ENCODE measurements around the gene NAA80. TPM values are rescaled to one million over a fixed set of nuclear protein-coding genes. Genes with fewer than 3 reads are reported as not detected.
A peak's percentile ranks its signal among the peaks of the same experiment; 100 is the strongest.

The NAA80 gene
- total RNA-seq, 3 donors from 2014 or later (not counting 1 experiment from before 2014, with no cell fraction given): 22.2 to 30.3 (median 29.6) TPM

- no peak overlapping the region for H3K4me3 Mint-ChIP-seq
- peaks cover 26% of the 10 kb centered on the region for H3K36me3 ChIP-seq (ENCODE audit: control insufficient read depth, insufficient read depth, low read length)
- ATAC-seq (no peak), DNase-seq (no peak)
- peaks cover 0 to 3% of the 10 kb centered on the region in 2 donors for H3K27me3 Mint-ChIP-seq (ENCODE audit: low read depth in 2 of 2)
- whole genome bisulfite sequencing (ENCODE audit: insufficient coverage): 92% methylated on average over 1 of the region's 2 CpGs
- H3K4me1 ChIP-seq (ENCODE audit: control insufficient read depth, insufficient read depth, low read length): peaks cover 19% of the 10 kb centered on the region
- H3K4me3 ChIP-seq (ENCODE audit: low read length): no peak overlapping the region
- intact Hi-C loops (cut with micrococcal nuclease): no loop called here
- no peaks in the 10 kb centered on the region for H3K27me3 ChIP-seq (ENCODE audit: control insufficient read depth, insufficient read depth, low read length)
- no peak for TF ChIP-seq CTCF (IDR thresholded peaks at IDR 0.05)
- no peaks in the 10 kb centered on the region for H3K36me3 Mint-ChIP-seq
- H3K9me3 ChIP-seq (ENCODE audit: control insufficient read depth, insufficient read depth, low read length): no peaks in the 10 kb centered on the region
- H3K9me3 Mint-ChIP-seq: no peaks in the 10 kb centered on the region
- peak overlapping the region in 1 of 2 donors; percentile 84 for H3K27ac Mint-ChIP-seq
- H3K4me1 Mint-ChIP-seq: peaks cover 5 to 15% of the 10 kb centered on the region in 2 donors
- H3K27ac ChIP-seq (ENCODE audit: low read length): no peak overlapping the region
Observed at GRCh38 chr3:50261505-50261904, 37.7 kb downstream of the NAA80 start.

GRCh38 chr3:50260942-50261441 lies 38.2 kb downstream of the NAA80 start:
- no peaks in the 10 kb centered on the region for H3K9me3 ChIP-seq (ENCODE audit: control insufficient read depth, insufficient read depth, low read length)
- H3K4me1 ChIP-seq (ENCODE audit: control insufficient read depth, insufficient read depth, low read length): peaks cover 19% of the 10 kb centered on the region
- 92% methylated on average over 5 of the region's 5 CpGs for WGBS (ENCODE audit: insufficient coverage)
- intact Hi-C loops (cut with micrococcal nuclease): loop anchor here (1.0 kb wide), 3 partner anchors 15 to 34 kb away; partner anchors contain the start of gene IFRD2
- H3K36me3 ChIP-seq (ENCODE audit: control insufficient read depth, insufficient read depth, low read length): peaks cover 31% of the 10 kb centered on the region
- H3K27me3 Mint-ChIP-seq (ENCODE audit: low read depth in 2 of 2): peaks cover 0 to 3% of the 10 kb centered on the region in 2 donors
- no peak overlapping the region for H3K4me3 ChIP-seq (ENCODE audit: low read length)
- ATAC-seq (no peak), DNase-seq (no peak)
- no peaks in the 10 kb centered on the region for H3K27me3 ChIP-seq (ENCODE audit: control insufficient read depth, insufficient read depth, low read length)
- no peak overlapping the region for H3K4me3 Mint-ChIP-seq
- H3K36me3 Mint-ChIP-seq: no peaks in the 10 kb centered on the region
- peak overlapping the region in 1 of 2 donors; percentile 84 for H3K27ac Mint-ChIP-seq
- H3K4me1 Mint-ChIP-seq: peaks cover 5 to 16% of the 10 kb centered on the region in 2 donors
- TF ChIP-seq CTCF (IDR thresholded peaks at IDR 0.05): no peak
- H3K9me3 Mint-ChIP-seq: no peaks in the 10 kb centered on the region
- H3K27ac ChIP-seq (ENCODE audit: low read length): no peak overlapping the region

GRCh38 chr3:50260027-50260941 lies 38.9 kb downstream of the NAA80 start:
- peak overlapping the region; percentile 77 for H3K4me3 Mint-ChIP-seq
- H3K36me3 Mint-ChIP-seq: no peaks in the 10 kb centered on the region
- Histone ChIP-seq H3K4me1 (ENCODE audit: control insufficient read depth, insufficient read depth, low read length) (peaks cover 20% of the 10 kb centered on the region), H3K9me3 (ENCODE audit: control insufficient read depth, insufficient read depth, low read length) (no peaks in the 10 kb centered on the region), H3K36me3 (ENCODE audit: control insufficient read depth, insufficient read depth, low read length) (peaks cover 35% of the 10 kb centered on the region), H3K27me3 (ENCODE audit: control insufficient read depth, insufficient read depth, low read length) (no peaks in the 10 kb centered on the region), H3K27ac (ENCODE audit: low read length) (peak overlapping the region; percentile 77), H3K4me3 (ENCODE audit: low read length) (peak overlapping the region; percentile 44)
- H3K27me3 Mint-ChIP-seq (ENCODE audit: low read depth in 2 of 2): no peaks in the 10 kb centered on the region
- 3% methylated on average over 70 of the region's 70 CpGs for WGBS (ENCODE audit: insufficient coverage)
- TF ChIP-seq CTCF (IDR thresholded peaks at IDR 0.05): peak; percentile 92
- intact Hi-C loops (cut with micrococcal nuclease): loop anchor here (1.0 kb wide), 3 partner anchors 14 to 33 kb away; partner anchors contain the start of gene IFRD2
- DNase-seq (peak; percentile 92), ATAC-seq (peak; percentile 95 to 98 (median 95))
- H3K27ac Mint-ChIP-seq: peak overlapping the region; percentile 71 to 84
- H3K9me3 Mint-ChIP-seq: no peaks in the 10 kb centered on the region
- H3K4me1 Mint-ChIP-seq: peaks cover 5 to 16% of the 10 kb centered on the region in 2 donors

Data from natural killer cell (primary cell).